H1 (cell line): ENCODE results near the gene BTF3L4. TPM values are rescaled to one million over a fixed set of nuclear protein-coding genes. Genes with fewer than 3 reads are reported as not detected.

ENCODE experiments used
- CTBP2 ChIP-seq: IDR thresholded peaks from 2 replicates; pipeline ENCODE4 v1.7.0; 2011; ENCODE audit warnings: borderline replicate concordance, mild to moderate bottlenecking, moderate library complexity, mixed read lengths, low read length; ENCODE audit not compliant: insufficient read depth, insufficient read length
- HDAC6 ChIP-seq: IDR thresholded peaks from one replicate; pipeline ENCODE4 v1.7.1; 2012; ENCODE audit warnings: low read depth, mild to moderate bottlenecking, inconsistent platforms, low read length, moderate library complexity
- POLR2AphosphoS5 ChIP-seq: IDR thresholded peaks from 2 replicates; pipeline ENCODE4 v1.6.1; 2011; ENCODE audit warnings: low read depth, low read length
- RXRA ChIP-seq: IDR thresholded peaks from 2 replicates; pipeline ENCODE4 v1.6.1; 2011; ENCODE audit warnings: low read depth, mild to moderate bottlenecking, low read length, moderate library complexity; ENCODE audit not compliant: insufficient read depth
- SUZ12 ChIP-seq: fragments of 200-600 bp; sonication (generic); IDR thresholded peaks from 2 replicates; pipeline ENCODE4 v1.6.1; 2012; ENCODE audit warnings: mild to moderate bottlenecking, inconsistent platforms, low read length, moderate library complexity, mixed read lengths
- TAF1 ChIP-seq: IDR thresholded peaks from 2 replicates; pipeline ENCODE4 v1.6.1; 2011; ENCODE audit warnings: mild to moderate bottlenecking, low read depth, low read length
- polyA plus RNA-seq, 7 experiments: library from polyadenylated mRNA; depleted of rRNA in 3 of 7; stranded (reverse) in 5 of 7; unstranded in 2 of 7; fragments of >200 nt in 5 of 7; fragments of 200-250 nt in 2 of 7; gene quantifications; 1 replicate in 5 of 7; 2 replicates in 1 of 7; 4 replicates in 1 of 7; pipeline versions ENCODE4 v1.2.1 to v1.2.3, GENCODE V29; 2011 to 2013; ENCODE audit warnings: missing spikeins in 2 of 7, mixed read lengths in 2 of 7
- total RNA-seq: library from RNA; stranded (reverse); fragmentation: NEBNext Ultra II Directional; extraction: Animal tissue kit (Norgen Biotek cat#: 25700); gene quantifications from 2 replicates; pipeline ENCODE4 v1.2.1, GENCODE V29; 2021

Gene BTF3L4
- total and polyA plus RNA-seq, 2 of the 8 experiments (the other 6 are each of a cell fraction or from before 2014, with no cell fraction given), result 76.1 to 98.3 TPM

GRCh38 chr1:52053862-52054261, 2.2 kb upstream of the BTF3L4 start (continued):
- TF ChIP-seq RXRA (no peak), HDAC6 (no peak), CTBP2 (no peak), SUZ12 (no peak), TAF1 (no peak), POLR2AphosphoS5 (no peak)
